SK-N-SH treated with all-trans-retinoic acid at 6 μM for 48 hours (cell line): Measurements from ENCODE around the gene FUT4.

Source experiments
- PPARA ChIP-seq: fragments of 250-450 bp; sonication (Bioruptor Pico); IDR thresholded peaks from 2 replicates; pipeline ENCODE4 v1.5.0; 2020; ENCODE audit warnings: mild to moderate bottlenecking, borderline replicate concordance
- TF ChIP-seq, protein P1 (sequence below): fragments of 250-450 bp; sonication (Bioruptor Pico); IDR thresholded peaks from 2 replicates; pipeline ENCODE4 v1.8.0; 2020; ENCODE audit warnings: mild to moderate bottlenecking, moderate library complexity, borderline replicate concordance
- TF ChIP-seq, protein P2 (sequence below): fragments of 250-450 bp; sonication (Bioruptor Pico); IDR thresholded peaks from 2 replicates; pipeline ENCODE4 v1.8.0; 2021; ENCODE audit warnings: low read depth, mild to moderate bottlenecking, moderate library complexity, borderline replicate concordance
- TF ChIP-seq, protein P3 (sequence below): fragments of 250-450 bp; sonication (Bioruptor Pico); IDR thresholded peaks from 2 replicates; pipeline ENCODE4 v1.5.1; 2020; ENCODE audit warnings: low read depth, mild to moderate bottlenecking, moderate library complexity
- TF ChIP-seq, protein P4 (sequence below): fragments of 250-450 bp; sonication (Bioruptor Pico); IDR thresholded peaks from 2 replicates; pipeline ENCODE4 v1.5.1; 2021; ENCODE audit warnings: mild to moderate bottlenecking, moderate library complexity

DNA sequence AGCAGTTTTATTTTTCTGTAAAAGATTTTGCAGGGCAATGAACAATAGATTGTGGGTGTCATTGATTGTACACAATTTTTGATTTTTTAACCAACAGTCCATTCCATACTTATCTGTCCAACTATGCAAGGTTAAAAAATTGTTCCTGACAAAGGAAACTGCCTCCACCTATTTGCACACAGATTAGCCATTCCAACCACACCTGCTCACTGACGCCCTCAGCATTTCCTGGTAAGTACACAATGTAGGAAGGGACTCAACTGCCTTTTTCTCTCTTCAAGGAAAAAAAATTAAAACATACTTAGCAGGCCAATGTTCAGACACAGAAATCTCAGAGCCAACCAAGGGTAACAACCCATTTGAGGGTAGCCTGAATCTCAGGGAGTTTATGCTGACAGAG lies 4.3 kb upstream of the FUT4 start:
- TF ChIP-seq, protein P1, sequence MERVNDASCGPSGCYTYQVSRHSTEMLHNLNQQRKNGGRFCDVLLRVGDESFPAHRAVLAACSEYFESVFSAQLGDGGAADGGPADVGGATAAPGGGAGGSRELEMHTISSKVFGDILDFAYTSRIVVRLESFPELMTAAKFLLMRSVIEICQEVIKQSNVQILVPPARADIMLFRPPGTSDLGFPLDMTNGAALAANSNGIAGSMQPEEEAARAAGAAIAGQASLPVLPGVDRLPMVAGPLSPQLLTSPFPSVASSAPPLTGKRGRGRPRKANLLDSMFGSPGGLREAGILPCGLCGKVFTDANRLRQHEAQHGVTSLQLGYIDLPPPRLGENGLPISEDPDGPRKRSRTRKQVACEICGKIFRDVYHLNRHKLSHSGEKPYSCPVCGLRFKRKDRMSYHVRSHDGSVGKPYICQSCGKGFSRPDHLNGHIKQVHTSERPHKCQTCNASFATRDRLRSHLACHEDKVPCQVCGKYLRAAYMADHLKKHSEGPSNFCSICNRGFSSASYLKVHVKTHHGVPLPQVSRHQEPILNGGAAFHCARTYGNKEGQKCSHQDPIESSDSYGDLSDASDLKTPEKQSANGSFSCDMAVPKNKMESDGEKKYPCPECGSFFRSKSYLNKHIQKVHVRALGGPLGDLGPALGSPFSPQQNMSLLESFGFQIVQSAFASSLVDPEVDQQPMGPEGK (CRISPR knock-in tag): no peak
- TF ChIP-seq, protein P2, sequence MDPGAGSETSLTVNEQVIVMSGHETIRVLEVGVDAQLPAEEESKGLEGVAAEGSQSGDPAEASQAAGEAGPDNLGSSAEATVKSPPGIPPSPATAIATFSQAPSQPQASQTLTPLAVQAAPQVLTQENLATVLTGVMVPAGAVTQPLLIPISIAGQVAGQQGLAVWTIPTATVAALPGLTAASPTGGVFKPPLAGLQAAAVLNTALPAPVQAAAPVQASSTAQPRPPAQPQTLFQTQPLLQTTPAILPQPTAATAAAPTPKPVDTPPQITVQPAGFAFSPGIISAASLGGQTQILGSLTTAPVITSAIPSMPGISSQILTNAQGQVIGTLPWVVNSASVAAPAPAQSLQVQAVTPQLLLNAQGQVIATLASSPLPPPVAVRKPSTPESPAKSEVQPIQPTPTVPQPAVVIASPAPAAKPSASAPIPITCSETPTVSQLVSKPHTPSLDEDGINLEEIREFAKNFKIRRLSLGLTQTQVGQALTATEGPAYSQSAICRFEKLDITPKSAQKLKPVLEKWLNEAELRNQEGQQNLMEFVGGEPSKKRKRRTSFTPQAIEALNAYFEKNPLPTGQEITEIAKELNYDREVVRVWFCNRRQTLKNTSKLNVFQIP: no peak
- TF ChIP-seq, protein P3, sequence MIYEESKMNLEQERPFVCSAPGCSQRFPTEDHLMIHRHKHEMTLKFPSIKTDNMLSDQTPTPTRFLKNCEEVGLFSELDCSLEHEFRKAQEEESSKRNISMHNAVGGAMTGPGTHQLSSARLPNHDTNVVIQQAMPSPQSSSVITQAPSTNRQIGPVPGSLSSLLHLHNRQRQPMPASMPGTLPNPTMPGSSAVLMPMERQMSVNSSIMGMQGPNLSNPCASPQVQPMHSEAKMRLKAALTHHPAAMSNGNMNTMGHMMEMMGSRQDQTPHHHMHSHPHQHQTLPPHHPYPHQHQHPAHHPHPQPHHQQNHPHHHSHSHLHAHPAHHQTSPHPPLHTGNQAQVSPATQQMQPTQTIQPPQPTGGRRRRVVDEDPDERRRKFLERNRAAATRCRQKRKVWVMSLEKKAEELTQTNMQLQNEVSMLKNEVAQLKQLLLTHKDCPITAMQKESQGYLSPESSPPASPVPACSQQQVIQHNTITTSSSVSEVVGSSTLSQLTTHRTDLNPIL (CRISPR knock-in tag): no peak
- TF ChIP-seq PPARA: no peak
- TF ChIP-seq, protein P4, sequence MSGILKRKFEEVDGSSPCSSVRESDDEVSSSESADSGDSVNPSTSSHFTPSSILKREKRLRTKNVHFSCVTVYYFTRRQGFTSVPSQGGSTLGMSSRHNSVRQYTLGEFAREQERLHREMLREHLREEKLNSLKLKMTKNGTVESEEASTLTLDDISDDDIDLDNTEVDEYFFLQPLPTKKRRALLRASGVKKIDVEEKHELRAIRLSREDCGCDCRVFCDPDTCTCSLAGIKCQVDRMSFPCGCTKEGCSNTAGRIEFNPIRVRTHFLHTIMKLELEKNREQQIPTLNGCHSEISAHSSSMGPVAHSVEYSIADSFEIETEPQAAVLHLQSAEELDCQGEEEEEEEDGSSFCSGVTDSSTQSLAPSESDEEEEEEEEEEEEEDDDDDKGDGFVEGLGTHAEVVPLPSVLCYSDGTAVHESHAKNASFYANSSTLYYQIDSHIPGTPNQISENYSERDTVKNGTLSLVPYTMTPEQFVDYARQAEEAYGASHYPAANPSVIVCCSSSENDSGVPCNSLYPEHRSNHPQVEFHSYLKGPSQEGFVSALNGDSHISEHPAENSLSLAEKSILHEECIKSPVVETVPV (CRISPR knock-in tag): no peak
